ENCODE data around the gene ASPRV1. TPM values are rescaled to one million over a fixed set of nuclear protein-coding genes. Genes with fewer than 3 reads are reported as not detected.

ASPRV1 gene
- polyA plus RNA-seq, 3 donors, result 0.25 to 0.52 (median 0.27) TPM

GRCh38 chr2:69945441-69945840 is 16.0 kb downstream of the ASPRV1 start:
- Histone ChIP-seq H3K9ac (ENCODE audit: insufficient read depth, low read length, poor library complexity, severe bottlenecking) (peak overlapping the region; percentile 53), H3K4me3 (replicated peaks in 1 of 3; ENCODE audit: low read depth in 2 of 3, low read length in 3 of 3) (peak overlapping the region in 1 of 3 experiments; percentile 23), H2AFZ (ENCODE audit: insufficient read depth, low read depth, low read length, poor library complexity, severe bottlenecking) (peak overlapping the region; percentile 6), H4K20me1 (ENCODE audit: insufficient read depth, low read length) (peaks cover 21% of the 10 kb centered on the region), H3K79me2 (ENCODE audit: insufficient read depth, low read length) (peaks cover 17% of the 10 kb centered on the region), H3K9me3 (replicated peaks in 1 of 2; ENCODE audit: control insufficient read depth in 1 of 2, insufficient read depth in 1 of 2, low read length in 2 of 2) (no peaks in the 10 kb centered on the region), H3K27me3 (ENCODE audit: control insufficient read depth in 2 of 2, insufficient read depth in 2 of 2, low read length in 2 of 2) (no peaks in the 10 kb centered on the region), H3K36me3 (replicated peaks in 1 of 2; ENCODE audit: control insufficient read depth in 1 of 2, insufficient read depth in 2 of 2, low read length in 2 of 2) (peaks cover 28 to 30% of the 10 kb centered on the region in 2 donors), H3K4me1 (ENCODE audit: control insufficient read depth in 1 of 2, insufficient read depth in 2 of 2, low read length in 2 of 2) (peaks cover 61 to 65% of the 10 kb centered on the region in 2 donors), H3K27ac (ENCODE audit: low read depth in 1 of 2, low read length in 2 of 2) (peak overlapping the region; percentile 71 to 92), H3K4me2 (replicated peaks; ENCODE audit: extremely low read depth, low read length, poor library complexity, severe bottlenecking) (peak overlapping the region; percentile 28)
- intact Hi-C loops (cut with micrococcal nuclease), result loop anchor here in 1 of 2 donors (5.0 kb wide), 1 partner anchor 33 kb away; no protein-coding TSS in a partner anchor
- Mint-ChIP-seq H3K27ac (peak overlapping the region; percentile 94 to 98 (median 97)), H3K9me3 (peaks cover 0 to 2% (median 0%) of the 10 kb centered on the region in 7 donors), H3K4me1 (peaks cover 67% of the 10 kb centered on the region), H3K4me3 (peak overlapping the region; percentile 20 to 76), H3K36me3 (peaks cover 38 to 41% of the 10 kb centered on the region in 2 donors), H3K27me3 (ENCODE audit: low read depth in 3 of 3) (no peaks in the 10 kb centered on the region)
- peak; percentile 84 to 91 (median 90) for DNase-seq
- WGBS (ENCODE audit: insufficient coverage), result 10% methylated on average over 7 of the region's 8 CpGs
- TF ChIP-seq CTCF (IDR thresholded peaks at IDR 0.05), result no peak

- peak overlapping the region; percentile 94 to 98 (median 97) for H3K27ac Mint-ChIP-seq
- TF ChIP-seq CTCF (IDR thresholded peaks at IDR 0.05), result no peak
- H4K20me1 ChIP-seq (ENCODE audit: insufficient read depth, low read length), result peaks cover 25% of the 10 kb centered on the region
- WGBS (ENCODE audit: insufficient coverage), result 92% methylated on average over 6 of the region's 7 CpGs
- no peaks in the 10 kb centered on the region for H3K9me3 ChIP-seq (replicated peaks in 1 of 2; ENCODE audit: control insufficient read depth in 1 of 2, insufficient read depth in 1 of 2, low read length in 2 of 2)
- H3K9ac ChIP-seq (ENCODE audit: insufficient read depth, low read length, poor library complexity, severe bottlenecking), result no peak overlapping the region
- peaks cover 0 to 2% (median 0%) of the 10 kb centered on the region in 7 donors for H3K9me3 Mint-ChIP-seq
- no peak overlapping the region for H3K4me2 ChIP-seq (replicated peaks; ENCODE audit: extremely low read depth, low read length, poor library complexity, severe bottlenecking)
- H3K27me3 ChIP-seq (ENCODE audit: control insufficient read depth in 2 of 2, insufficient read depth in 2 of 2, low read length in 2 of 2), result no peaks in the 10 kb centered on the region
- peaks cover 61 to 65% of the 10 kb centered on the region in 2 donors for H3K4me1 ChIP-seq (ENCODE audit: control insufficient read depth in 1 of 2, insufficient read depth in 2 of 2, low read length in 2 of 2)
- intact Hi-C loops (cut with micrococcal nuclease), result loop anchor here in 1 of 2 donors (5.0 kb wide), 1 partner anchor 32 kb away; no protein-coding TSS in a partner anchor
- peaks cover 23% of the 10 kb centered on the region for H3K79me2 ChIP-seq (ENCODE audit: insufficient read depth, low read length)
- no peak overlapping the region for H3K4me3 Mint-ChIP-seq
- H3K36me3 ChIP-seq (replicated peaks in 1 of 2; ENCODE audit: control insufficient read depth in 1 of 2, insufficient read depth in 2 of 2, low read length in 2 of 2), result peaks cover 35 to 37% of the 10 kb centered on the region in 2 donors
- no peak overlapping the region for H3K4me3 ChIP-seq (replicated peaks in 1 of 3; ENCODE audit: low read depth in 2 of 3, low read length in 3 of 3)
- H2AFZ ChIP-seq (ENCODE audit: insufficient read depth, low read depth, low read length, poor library complexity, severe bottlenecking), result no peak overlapping the region
- H3K27ac ChIP-seq (ENCODE audit: low read depth in 1 of 2, low read length in 2 of 2), result peak overlapping the region; percentile 71 to 92
- peaks cover 45 to 48% of the 10 kb centered on the region in 2 donors for H3K36me3 Mint-ChIP-seq
- no peaks in the 10 kb centered on the region for H3K27me3 Mint-ChIP-seq (ENCODE audit: low read depth in 3 of 3)
- peak in 1 of 3 donors; percentile 36 for DNase-seq
- H3K4me1 Mint-ChIP-seq, result peaks cover 67% of the 10 kb centered on the region
Measured at GRCh38 chr2:69944756-69945155, 16.7 kb downstream of the ASPRV1 start.

Measured in CD14-positive monocyte (primary cell).